IPS-NIHi7 (cell line): ENCODE measurements around the gene ADCY5.
"Not testable (repeated sequence)": the region's sequence is repeated elsewhere in the genome, so short reads cannot be mapped to it uniquely, and the experiment has no call there.

ENCODE experiments used
- DNase-seq: peaks from one replicate; pipeline ENCODE4 v3.0.0; 2012; ENCODE audit warnings: mixed read lengths; ENCODE audit errors: extremely low spot score

Gene ADCY5

DNA sequence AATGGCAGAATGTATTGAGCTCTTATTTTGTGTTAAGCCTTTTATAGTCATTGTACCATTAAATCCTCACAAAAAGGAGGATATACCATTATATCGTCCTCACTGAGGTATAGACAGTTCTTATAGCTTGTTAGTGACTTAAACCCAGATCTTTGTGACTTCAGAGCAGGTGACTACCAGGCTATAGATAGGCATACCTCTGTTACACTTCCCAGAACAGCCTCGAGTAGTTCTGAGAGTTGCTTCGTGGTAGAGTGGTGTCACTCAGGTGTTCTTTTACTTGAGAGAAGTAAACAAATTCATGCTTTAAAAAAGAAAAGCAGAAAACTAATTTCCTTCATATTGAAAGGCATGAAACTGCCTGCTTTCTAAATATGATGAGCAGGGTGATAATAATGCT is 187.2 kb downstream of the ADCY5 start:
- DNase-seq = no peak

- DNase-seq = no peak
These were observed 190.0 kb downstream of the ADCY5 start for GRCh38 chr3:123258811-123259420.

GRCh38 chr3:123258359-123258758 is 190.5 kb downstream of the ADCY5 start:
- DNase-seq = no peak

DNA sequence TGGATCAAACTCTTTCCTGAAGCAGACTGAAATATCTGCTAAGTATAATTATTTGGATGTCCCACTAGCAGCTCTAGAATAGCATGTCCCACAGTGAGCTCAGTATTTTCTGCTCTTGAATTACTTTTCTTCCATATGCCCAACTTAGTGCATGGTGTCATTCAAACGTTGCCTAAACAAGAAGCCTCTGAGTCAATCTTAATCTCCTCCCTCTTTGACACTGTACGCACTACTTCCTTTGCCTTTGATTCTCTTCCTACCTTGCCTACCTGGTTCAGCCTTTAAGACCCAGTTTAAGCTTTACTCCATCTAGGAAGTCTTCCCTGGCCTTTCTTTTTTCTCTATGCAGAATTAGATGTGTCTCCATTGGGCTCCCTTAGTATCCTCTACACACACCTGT is 192.6 kb downstream of the ADCY5 start:
- no peak for DNase-seq

DNA sequence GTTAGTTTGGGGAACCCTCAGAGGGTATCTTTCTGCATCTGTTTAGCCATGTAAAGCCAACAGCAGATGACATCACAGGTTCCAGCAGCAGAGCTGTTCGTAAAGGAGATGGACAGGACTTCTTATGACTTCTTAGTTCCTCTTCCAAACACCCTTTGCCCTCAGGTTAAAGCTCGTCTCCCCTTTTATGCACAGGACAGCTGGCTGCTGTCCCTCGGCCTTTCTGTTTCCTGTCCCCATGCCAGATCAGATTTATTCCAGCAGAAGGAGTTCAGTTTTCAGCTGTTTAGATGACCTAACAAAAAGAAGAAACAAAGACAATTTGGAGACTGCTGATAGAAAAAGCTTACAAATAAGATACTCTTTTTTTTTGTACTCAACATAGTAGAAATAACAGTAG is 202.0 kb downstream of the ADCY5 start:
- no peak for DNase-seq

GRCh38 chr3:123244128-123244527 is 204.8 kb downstream of the ADCY5 start:
- no peak for DNase-seq

DNA sequence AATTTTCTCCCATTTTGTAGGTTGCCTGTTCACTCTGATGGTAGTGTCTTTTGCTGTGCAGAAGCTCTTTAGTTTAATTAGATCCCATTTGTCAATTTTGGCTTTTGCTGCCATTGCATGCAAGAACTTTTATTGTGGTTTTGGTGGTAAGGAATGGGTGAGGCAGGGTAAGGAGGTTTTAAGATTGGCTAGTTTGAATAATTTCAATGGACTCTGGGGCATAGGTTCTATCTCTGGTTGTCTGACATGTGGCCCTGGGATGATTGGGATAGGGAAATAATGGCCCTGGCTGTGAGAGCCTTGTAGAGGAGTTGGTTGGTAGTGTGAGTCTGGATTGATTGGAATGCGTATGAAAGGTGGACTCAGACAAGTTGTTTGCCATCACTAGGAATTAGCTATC is 209.1 kb downstream of the ADCY5 start:
- no peak for DNase-seq

GRCh38 chr3:123239186-123239585 is 209.7 kb downstream of the ADCY5 start:
- DNase-seq = not testable (repeated sequence)

DNA sequence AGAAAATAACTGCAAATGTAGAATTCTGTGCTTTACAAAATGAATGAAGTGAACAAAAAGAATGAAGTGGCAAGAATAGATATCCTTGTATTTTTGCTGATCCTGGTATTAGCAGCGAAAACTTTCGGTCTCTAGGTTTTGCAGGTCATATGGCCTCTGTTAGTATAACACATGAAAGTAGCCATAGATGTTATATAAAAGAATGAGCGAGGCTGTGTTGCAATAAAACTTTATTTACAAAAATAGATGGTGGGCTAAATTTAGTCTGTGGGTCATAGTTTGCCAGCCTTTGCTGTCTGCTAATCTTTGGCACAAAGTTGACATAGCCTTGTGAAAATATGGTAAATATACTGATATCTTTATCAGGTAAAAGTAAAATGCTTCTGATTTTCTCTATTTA is 212.0 kb downstream of the ADCY5 start:
- DNase-seq = no peak
